GM23248 (cell line): ENCODE measurements around the gene IGFL4.

Source experiments
- EZH2 ChIP-seq: fragments of 200-600 bp; sonication (generic); IDR thresholded peaks from 2 replicates; pipeline ENCODE4 v1.6.1; 2018; ENCODE audit warnings: antibody characterized with exemption, mild to moderate bottlenecking; ENCODE audit not compliant: insufficient read depth, poor library complexity, severe bottlenecking
- EZH2phosphoT487 ChIP-seq: fragments of 200-600 bp; sonication (generic); IDR thresholded peaks from 2 replicates; pipeline ENCODE4 v1.6.1; 2018; ENCODE audit warnings: antibody characterized with exemption, moderate library complexity, mild to moderate bottlenecking, low read depth; ENCODE audit not compliant: insufficient read depth

DNA sequence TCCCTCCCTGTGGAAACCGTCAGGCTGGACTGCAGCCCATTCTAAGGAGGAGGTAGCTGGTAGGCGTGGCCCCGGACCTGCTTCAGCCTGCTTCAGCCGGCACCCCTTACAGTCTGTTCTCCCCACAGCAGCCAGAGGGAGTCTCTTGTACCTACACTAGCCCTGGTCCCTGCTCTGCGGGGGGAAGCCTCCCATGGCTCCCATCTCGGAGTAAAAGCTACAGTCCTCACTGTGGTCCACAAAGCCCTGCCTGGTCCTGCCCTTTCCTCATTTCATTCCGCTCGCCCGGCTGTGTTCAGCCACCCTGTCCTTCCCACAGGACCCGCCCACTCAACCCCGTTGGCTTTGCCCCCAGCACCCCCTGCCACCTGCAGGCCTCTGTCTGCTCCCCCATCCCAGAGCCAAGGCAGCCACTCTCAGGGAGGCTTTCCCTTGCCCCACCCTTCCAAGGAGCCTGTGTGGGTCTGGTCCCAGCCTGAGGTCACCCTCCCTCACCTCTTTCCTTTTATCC is 19.2 kb downstream of the IGFL4 start:
- TF ChIP-seq EZH2phosphoT487 (no peak), EZH2 (no peak)
